NCI-H2029 treated with DMSO at 0.1 percent for 48 hours (cell line): Measurements from ENCODE around the gene MKNK1.

Experiments
- DNase-seq: peaks from one replicate; lab custom pipeline; 2025; lab: John Stamatoyannopoulos, UW

Gene MKNK1

DNA sequence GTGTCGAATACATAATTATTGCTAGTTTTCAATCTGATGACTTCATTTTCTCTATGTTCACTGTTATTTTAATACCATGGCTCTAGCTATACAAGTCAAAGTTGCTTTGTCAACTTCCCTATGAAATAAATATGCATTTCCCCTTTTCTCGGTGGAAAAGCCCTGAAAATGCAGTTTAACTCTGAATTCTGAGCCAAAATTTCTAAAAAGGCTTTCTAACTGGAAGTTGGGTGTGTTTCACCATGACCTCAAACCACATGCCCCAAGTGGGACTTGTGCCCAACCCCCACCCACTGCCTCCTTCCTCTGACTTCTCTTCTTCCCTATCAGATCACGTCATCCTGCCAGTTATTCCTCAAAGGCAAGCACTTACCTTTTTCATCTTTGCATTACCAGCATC lies 8.9 kb downstream of the MKNK1 start:
- DNase-seq, result no peak

- no peak for DNase-seq
Observed at GRCh38 chr1:46594063-46594462, 10.0 kb downstream of the MKNK1 start.

GRCh38 chr1:46592823-46593222 lies 11.2 kb downstream of the MKNK1 start:
- DNase-seq, result no peak

DNA sequence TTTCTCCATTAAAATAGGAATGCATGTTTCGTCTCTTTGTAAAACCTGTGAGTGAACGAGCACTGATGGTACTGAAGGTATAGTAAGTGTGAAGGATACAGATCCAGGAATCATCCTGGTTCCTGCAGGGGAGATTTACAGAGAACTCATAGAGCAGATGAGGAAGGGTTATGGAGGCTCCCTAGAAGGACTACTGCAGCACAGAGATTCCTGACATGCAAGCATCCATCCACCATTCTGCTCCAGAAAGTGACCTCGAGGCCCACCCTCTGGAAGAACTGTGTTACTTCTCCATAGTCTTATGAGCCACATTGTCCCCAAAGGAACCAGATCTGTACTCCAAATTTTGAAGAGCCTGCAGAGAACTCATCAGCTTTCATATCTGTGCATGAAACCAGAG lies 14.5 kb downstream of the MKNK1 start:
- DNase-seq, result no peak

DNA sequence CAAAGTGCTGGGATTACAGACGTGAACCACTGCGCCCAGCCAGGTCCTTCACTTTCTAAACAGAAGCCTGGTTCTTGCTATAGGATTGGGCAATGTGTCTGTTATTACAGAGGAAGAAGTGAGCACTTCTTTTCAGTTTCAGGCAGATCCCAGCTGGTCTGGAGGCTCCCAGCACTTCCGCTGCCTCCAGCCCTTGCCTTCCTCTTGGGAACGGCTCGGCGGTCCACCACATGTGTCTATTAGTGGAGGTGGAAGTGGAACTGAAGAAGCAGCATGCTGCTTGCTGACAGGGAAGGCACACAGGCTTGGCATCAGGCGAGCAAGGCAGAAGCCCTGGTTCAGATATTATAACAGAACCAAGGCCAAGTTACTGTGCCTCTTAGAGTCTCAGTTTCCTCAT lies 17.0 kb downstream of the MKNK1 start:
- DNase-seq, result no peak

DNA sequence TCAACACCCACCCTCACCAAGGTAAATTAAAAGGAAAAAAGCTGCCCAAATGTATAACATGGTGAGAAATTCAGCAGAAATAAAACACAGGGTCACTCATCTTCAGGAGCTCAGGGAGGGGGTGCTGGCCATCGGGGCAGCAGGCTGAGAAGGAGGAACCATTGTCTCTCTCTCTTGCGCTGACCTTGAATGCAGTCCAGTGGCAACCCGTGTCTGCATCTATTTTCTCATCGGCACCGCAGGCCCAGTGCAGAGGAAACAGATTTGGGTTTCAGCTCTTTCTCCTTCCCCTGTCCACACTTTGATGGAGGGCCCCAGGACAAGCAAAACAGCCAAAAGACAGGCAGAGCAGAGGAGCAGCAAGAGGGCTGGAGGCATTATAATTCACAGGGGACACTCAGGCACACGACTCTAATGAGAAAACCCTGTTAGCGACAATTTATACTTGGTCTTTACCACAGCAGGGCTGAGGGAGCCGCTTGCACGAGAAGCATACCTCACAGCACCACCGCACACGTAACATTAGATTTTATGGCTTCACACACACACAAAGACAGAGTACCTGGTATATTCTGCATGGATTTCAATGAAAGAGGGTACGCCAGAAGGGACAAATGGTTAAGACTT lies 18.6 kb downstream of the MKNK1 start:
- no peak for DNase-seq

- no peak for DNase-seq
Observed at GRCh38 chr1:46583494-46583893, 20.6 kb downstream of the MKNK1 start.

- no peak for DNase-seq
Observed at GRCh38 chr1:46582972-46583371, 21.1 kb downstream of the MKNK1 start.

GRCh38 chr1:46581681-46582455 lies 22.2 kb downstream of the MKNK1 start:
- no peak for DNase-seq

GRCh38 chr1:46580140-46580903 lies 23.7 kb downstream of the MKNK1 start:
- DNase-seq, result no peak

GRCh38 chr1:46577671-46578070 lies 26.4 kb downstream of the MKNK1 start:
- no peak for DNase-seq

DNA sequence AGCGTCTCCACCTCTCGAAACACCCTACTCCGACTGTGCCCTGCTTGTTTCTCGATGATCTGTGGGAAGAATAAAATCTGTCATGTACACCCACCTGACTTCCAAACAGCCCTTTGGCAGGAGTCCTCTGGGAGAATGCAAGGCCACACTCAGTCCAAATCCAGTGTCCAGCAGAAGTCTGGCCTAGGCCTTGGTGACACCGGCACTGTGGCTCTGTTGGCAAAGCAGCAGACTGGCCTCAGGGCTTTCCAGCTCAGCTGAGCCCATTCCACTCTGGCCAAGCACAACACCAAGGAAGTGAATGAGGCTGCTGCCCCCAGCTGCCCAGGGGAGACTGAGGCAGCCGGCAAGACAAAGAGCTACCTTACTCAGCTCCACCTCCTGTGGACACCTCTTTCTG lies 27.5 kb downstream of the MKNK1 start:
- no peak for DNase-seq

DNA sequence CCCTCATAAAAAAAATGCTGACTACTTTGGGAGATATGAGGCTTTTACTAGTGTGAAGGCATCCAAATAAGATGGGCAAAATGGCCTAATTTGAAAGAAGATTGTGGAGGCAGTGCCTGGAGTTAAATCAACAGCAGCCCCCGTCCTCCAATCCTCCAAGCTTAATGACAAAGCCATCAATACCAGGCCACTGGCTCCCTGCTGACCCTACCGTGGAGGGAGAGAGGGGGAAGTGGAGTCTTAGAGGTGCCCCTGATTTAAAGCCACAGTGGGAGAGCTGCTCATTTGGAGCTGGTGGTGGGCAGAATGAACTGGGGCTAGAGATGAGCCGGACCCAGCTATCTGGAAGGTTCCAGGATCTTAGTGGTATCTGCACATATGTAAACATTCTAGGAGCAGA lies 28.3 kb downstream of the MKNK1 start:
- no peak for DNase-seq

DNA sequence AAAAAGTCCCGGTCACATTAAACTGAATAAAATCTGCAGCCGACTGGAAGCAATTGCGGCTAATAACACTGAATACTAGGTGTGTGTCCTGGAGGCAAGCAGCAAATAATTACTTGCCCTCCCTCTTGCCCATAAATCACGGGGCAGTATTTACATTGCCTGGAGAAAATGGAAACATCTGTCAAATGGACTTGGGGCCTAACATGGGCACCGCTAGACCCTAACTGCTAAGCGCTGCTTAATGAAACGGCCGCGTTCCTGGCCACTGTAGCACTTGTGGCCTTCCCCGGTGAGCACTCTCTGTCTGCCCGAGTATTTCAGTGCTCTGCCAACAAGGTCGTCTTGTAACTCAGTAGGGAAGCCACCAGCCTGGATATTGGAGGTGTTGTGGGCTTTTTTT lies 28.8 kb downstream of the MKNK1 start:
- DNase-seq, result no peak

GRCh38 chr1:46571691-46572225 lies 32.3 kb downstream of the MKNK1 start:
- DNase-seq, result no peak

GRCh38 chr1:46569884-46570725 lies 34.0 kb downstream of the MKNK1 start:
- DNase-seq, result no peak

DNA sequence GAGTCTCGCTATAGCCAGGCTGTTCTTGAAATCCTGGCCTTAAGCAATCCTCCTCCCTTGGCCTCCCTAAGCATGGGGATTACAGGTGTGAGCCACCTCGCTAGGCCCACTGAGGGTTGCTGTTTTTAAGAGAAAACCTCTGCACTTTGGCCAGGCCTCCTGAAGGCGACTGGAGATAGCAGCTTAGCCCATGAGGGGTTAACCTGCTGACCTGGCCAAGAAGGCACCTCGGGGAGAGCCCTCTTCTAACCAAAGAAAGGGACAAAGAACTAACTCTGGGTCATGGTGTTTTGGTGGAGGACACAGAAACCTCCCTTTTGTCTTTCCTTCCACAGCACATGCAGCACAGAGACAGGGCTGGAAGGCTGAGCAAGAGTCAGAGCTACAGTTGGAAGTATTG lies 35.0 kb downstream of the MKNK1 start:
- DNase-seq, result no peak

DNA sequence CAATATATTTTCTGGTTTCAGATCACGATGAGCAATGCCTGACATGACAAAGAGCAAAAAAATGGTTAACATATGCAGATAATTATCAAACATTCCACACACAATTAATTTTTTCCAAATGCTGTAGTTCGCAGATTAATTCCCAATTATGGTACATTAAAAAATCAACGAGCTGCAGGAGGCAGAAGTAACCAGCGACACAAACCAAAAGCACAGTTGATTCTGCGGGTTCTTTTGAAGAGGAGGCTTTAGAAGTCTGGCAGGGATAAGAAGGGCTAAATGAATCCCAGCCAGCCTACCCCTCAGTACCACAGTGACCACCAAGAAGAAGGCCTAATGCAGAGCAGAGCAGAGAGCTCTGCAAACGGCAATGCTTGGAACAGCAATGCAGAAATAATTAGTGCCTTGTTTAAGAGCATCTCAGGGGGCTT lies 35.6 kb downstream of the MKNK1 start:
- no peak for DNase-seq

DNA sequence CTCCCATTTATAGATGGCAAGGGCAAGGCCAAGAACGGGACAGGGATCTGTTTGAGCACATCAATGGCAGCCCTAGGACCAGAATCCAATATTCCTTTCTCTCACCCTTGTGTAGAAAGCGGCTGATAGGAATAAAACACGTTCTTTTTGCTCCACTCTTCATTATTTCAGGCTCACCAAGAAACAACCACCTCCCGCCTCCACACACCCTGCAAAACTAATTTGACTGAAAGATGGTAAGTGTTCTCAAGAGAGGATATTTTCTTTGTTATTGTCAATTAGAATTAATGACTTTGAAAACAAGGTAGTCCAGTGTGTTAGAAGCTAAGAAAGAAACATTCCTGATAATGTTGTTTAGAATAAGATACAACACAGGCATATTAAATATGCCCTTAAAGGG lies 40.7 kb downstream of the MKNK1 start:
- DNase-seq, result no peak

DNA sequence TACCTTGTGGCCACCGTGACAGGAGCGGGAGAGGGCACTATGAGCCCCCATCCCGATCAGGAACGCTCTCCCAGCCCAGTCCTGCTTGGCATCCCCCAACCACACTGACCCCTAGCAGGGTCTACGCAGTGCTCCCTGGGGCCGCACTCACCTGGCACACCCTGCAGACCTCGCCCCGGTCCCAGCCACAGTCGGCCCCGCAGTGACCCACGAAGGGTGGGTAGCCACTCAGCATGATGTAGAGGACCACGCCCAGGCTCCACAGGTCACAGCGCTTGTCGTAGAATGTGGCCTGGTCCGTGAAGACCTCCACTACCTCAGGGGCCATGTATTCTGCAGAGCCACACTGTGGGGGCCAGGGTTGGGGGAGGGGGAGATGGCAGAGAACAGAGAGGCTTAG lies 41.6 kb downstream of the MKNK1 start:
- no peak for DNase-seq

GRCh38 chr1:46558966-46559365 lies 45.1 kb downstream of the MKNK1 start:
- DNase-seq, result no peak
